Lower leg skin (tissue), 4 donors: ENCODE measurements around the gene VAT1L. TPM values are rescaled to one million over a fixed set of nuclear protein-coding genes. Genes with fewer than 3 reads are reported as not detected.

Experiments
- DNase-seq, 2 donors: peaks; one replicate each; pipeline ENCODE4 v3.0.0-alpha.2; 2019; ENCODE audit warnings: low spot score in 2 of 2
- H3K4me3 ChIP-seq: fragments of 200-600 bp; sonication (generic); 2 replicates; pipeline ENCODE4 v1.5.1; 2017; ENCODE audit warnings: mild to moderate bottlenecking, low read depth; ENCODE audit not compliant: poor library complexity, severe bottlenecking
- CTCF ChIP-seq, 3 donors: fragments of 450-650 bp; IDR thresholded peaks; one replicate each; pipeline ENCODE4 v1.5.1; 2016; ENCODE audit warnings: antibody characterized with exemption in 3 of 3, mild to moderate bottlenecking in 3 of 3, moderate library complexity in 2 of 3
- POLR2A ChIP-seq, 2 donors: fragments of 450-650 bp; IDR thresholded peaks; one replicate each; pipeline ENCODE4 v1.6.1; 2016 to 2017; ENCODE audit warnings: antibody characterized with exemption in 2 of 2, mild to moderate bottlenecking in 1 of 2, moderate library complexity in 1 of 2
- WGBS, 2 donors: methylation state at CpG; one replicate each; pipeline ENCODE4 v1.1.5; 2018; 5-methylcytosine and 5-hydroxymethylcytosine counted together
- intact Hi-C: fragments of 100-400 bp; cut with DNase I; formaldehyde crosslinking; loops from one replicate; pipeline ENCODE4 v1.15.0; 2023; ENCODE audit warnings: low total_unique reads
- total RNA-seq, 4 donors: library from RNA; depleted of rRNA; stranded (reverse); fragments of >200 nt; gene quantifications; one replicate each; pipeline ENCODE4 v1.1.0, GENCODE V29; 2016

The VAT1L gene
- total RNA-seq, 4 donors from 2014 or later: 0.10 to 0.36 TPM; not detected in 2

- WGBS, 2 donors: 16 to 19% methylated on average over 2 of the region's 2 CpGs
- intact Hi-C loops: no loop called here
- H3K4me3 ChIP-seq: no peak overlapping the region
- DNase-seq: no peak
- TF ChIP-seq CTCF (IDR thresholded peaks at IDR 0.05) (no peak), POLR2A (IDR thresholded peaks at IDR 0.05) (no peak)
Measured at GRCh38 chr16:77951788-77952187, 163.4 kb downstream of the VAT1L start.

- intact Hi-C loops: no loop called here
- no peak for TF ChIP-seq CTCF (IDR thresholded peaks at IDR 0.05)
- TF ChIP-seq POLR2A (IDR thresholded peaks at IDR 0.05): no peak
- 80 to 86% methylated on average over 8 of the region's 8 CpGs for WGBS, 2 donors
- H3K4me3 ChIP-seq: no peak overlapping the region
- DNase-seq: no peak
Measured at GRCh38 chr16:77955127-77955526, 166.8 kb downstream of the VAT1L start.

- TF ChIP-seq CTCF (IDR thresholded peaks at IDR 0.05) (no peak), POLR2A (IDR thresholded peaks at IDR 0.05) (no peak)
- 88 to 89% methylated on average over 4 of the region's 4 CpGs for WGBS, 2 donors
- no peak for DNase-seq
- no peak overlapping the region for H3K4me3 ChIP-seq
- intact Hi-C loops: no loop called here
Measured at GRCh38 chr16:77956231-77956630, 167.9 kb downstream of the VAT1L start.

GRCh38 chr16:77960766-77961165 is 172.4 kb downstream of the VAT1L start:
- H3K4me3 ChIP-seq: no peak overlapping the region
- DNase-seq: no peak
- WGBS, 2 donors: 76 to 88% methylated on average over 5 of the region's 5 CpGs
- intact Hi-C loops: no loop called here
- TF ChIP-seq POLR2A (IDR thresholded peaks at IDR 0.05) (no peak), CTCF (IDR thresholded peaks at IDR 0.05) (no peak)

- intact Hi-C loops: no loop called here
- no peak for TF ChIP-seq POLR2A (IDR thresholded peaks at IDR 0.05)
- 88% methylated on average over 3 of the region's 3 CpGs for whole genome bisulfite sequencing, 2 donors
- no peak overlapping the region for H3K4me3 ChIP-seq
- DNase-seq: no peak
Measured at GRCh38 chr16:77961814-77962213, 173.4 kb downstream of the VAT1L start.

GRCh38 chr16:77962689-77963088 is 174.3 kb downstream of the VAT1L start:
- TF ChIP-seq CTCF (IDR thresholded peaks at IDR 0.05): no peak
- no peak for TF ChIP-seq POLR2A (IDR thresholded peaks at IDR 0.05)
- intact Hi-C loops: no loop called here
- no peak overlapping the region for H3K4me3 ChIP-seq
- WGBS, 2 donors: 77 to 93% methylated on average over 3 of the region's 3 CpGs
- DNase-seq: no peak
